GM18907 (cell line): ENCODE measurements around the gene SPO11.

Experiments
- ATAC-seq: cut with Tn5 transposase; IDR thresholded peaks from one replicate; pipeline ENCODE4 v1.9.1; 2021; ENCODE audit warnings: mild to moderate bottlenecking, moderate library complexity; ENCODE audit not compliant: unreplicated experiment

SPO11 gene

DNA sequence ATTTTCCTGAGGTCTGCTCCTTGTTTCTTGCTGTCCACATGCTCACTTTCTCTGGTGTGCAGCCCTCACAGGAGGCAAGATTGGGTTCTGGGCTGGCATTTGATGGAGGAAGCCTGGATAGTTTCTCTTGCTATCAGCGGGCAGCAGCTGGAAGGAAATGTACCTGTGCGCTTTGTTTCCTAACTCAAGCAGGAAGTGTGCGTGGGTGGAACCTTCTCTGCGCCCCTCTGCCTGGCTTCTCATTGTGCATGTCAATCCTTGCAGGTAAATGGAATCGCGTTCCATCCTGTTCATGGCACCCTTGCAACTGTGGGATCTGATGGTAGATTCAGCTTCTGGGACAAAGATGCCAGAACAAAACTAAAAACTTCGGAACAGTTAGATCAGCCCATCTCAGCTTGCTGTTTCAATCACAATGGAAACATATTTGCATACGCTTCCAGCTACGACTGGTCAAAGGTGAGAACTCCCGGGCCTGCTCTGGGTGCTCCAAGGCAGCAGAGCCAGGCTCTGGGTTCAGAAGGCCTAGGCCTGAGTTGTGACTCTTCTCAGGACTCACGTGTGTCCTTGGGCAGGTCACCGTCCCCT lies 44.8 kb downstream of the SPO11 start:
- no peak for ATAC-seq

DNA sequence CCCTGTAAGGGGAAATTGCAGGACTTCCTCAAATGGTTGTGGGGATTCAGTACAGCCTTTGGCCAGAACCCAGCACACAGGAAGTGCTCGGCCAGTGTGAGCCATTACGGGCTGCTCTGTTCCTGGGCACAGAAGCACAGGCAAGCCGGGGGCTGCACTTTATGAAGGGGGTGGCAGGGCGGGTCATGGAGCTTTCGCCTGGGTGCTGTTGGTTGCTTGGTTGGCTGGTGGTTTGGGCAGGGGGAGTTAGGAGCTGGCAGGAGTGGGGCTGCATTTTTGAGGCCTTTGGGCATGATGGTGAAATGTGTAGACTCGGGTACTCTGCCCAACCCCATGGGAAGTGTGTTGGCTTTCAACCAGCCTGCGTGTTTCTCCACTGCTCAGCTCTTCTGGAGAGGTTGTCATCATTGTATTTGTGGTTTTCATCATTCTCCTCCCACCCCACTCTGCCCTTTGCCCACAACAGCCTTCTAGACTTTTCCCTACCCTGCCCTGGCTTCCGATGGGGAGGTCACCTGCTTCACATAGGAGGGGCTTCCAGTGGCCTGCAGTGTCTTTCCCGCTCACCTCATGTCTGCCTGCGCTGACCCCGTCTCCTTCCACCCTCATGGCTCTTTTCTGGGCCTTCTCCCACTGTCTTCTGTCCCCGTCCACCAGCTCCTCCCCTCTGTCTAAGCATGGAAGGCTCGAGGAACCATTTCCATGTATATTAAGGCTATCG lies 45.5 kb downstream of the SPO11 start:
- no peak for ATAC-seq

DNA sequence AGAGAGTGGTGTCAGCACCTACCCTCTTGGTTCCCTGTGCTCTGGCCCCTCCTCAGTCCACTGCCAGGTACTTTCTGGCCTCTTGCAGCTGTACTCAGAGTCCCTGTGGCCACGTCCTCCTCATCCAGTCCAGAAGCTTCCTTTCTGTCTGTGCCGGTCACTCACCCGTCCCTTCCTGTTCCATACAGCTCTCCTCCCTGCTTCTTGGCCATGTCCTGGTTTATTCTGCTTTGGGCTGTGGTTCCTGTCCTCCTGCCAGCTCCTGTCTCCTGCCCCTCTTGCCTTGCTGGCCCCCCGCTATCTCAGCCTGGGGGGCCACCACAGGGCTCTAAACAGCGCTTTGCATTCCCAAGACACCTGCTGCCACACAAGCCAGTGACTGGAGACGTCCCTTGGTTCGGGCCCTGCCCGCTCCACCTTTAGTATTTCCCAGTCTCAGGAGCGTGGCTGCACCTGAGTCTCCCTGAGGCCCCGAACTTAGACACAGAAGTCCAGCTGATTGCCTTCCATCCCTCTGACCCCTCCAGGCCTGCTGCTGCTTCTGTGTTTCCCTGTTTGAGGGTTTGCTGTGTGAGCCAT lies 46.1 kb downstream of the SPO11 start:
- ATAC-seq: no peak

DNA sequence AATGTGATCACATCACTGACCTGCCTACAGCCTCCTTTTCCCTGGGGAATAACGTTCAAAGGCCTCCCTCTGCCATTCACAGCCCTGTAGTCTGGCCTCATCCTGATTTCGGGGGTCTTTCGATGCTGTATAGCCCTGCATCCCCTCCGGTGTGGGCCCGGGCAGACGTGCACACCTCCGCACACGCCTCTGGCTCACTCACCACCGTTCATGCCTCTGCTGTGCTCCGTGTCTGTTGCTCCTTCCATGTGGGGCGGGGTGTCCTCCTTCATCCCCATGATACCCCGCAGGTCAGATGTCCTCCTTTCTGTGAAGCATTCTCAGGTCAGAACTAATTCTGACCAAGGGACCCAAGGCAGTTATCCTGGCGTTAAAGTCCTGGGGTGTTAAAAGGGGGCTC lies 47.7 kb downstream of the SPO11 start:
- no peak for ATAC-seq

DNA sequence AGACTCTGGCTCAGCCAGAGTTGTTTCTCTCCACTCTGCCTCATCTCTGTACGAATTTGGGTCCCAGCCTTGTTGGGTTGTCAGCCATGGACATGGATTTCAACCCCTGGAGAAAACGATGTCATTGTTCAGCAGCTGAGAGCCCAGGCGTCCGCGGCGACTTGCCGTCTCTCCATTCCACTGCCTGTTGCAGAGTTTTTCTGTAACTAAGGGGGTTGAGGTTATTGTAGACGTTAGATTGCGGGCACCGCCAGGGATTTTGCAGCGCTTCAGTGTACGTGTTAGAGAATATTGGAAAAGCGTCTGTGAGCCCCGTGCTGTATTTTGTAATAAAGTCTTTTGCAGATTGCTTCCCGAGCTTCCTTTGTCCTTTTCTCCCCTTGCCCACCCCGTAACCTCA lies 48.5 kb downstream of the SPO11 start:
- no peak for ATAC-seq

DNA sequence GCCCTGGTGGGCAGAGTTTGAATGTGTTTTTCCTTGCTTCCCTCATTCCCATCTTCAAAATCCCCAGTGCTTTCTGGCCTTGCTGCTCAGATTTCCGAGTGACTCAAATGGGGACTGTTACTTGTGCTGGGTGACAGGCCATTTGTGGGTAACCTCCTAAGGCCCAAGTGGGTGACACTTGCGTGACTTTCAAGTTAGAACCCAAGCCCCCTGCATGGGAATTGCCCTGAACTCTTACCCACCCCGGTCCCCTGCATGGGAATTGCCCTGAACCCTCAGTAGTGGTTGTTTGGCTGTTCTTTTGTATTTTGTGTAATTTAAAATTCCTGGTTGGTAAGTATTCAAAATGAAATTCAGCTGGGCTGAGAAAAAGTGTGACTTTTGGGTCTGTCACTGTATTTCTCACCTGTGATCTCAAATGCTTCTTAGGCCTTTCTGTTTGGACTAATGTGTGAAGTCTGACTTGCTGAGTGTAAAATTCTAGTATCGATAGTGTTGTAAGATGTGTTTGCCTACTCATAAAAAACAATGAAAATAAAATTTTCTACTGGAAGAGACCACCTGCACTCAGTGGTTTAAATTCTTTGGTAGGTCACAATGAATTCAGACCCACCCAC lies 49.2 kb downstream of the SPO11 start:
- ATAC-seq: no peak

DNA sequence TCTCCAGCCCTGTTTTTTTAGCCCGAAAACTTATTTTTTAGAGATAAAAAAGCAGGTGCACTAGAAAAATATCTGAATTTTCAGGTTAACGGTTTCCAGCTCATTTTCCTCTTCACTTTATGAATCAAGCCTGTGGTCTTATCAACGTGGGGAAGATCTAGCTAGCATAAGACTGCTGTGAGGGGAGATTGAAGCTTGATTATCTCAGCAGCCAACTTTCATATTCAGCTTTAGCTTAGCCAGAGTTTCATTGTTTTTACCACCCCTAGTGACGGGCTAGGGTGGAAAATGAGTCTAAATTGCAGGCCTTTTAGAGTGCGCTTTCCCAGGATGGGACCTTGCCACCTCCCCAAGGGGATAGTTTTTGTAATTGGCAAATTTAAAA lies 49.7 kb downstream of the SPO11 start:
- ATAC-seq: no peak

DNA sequence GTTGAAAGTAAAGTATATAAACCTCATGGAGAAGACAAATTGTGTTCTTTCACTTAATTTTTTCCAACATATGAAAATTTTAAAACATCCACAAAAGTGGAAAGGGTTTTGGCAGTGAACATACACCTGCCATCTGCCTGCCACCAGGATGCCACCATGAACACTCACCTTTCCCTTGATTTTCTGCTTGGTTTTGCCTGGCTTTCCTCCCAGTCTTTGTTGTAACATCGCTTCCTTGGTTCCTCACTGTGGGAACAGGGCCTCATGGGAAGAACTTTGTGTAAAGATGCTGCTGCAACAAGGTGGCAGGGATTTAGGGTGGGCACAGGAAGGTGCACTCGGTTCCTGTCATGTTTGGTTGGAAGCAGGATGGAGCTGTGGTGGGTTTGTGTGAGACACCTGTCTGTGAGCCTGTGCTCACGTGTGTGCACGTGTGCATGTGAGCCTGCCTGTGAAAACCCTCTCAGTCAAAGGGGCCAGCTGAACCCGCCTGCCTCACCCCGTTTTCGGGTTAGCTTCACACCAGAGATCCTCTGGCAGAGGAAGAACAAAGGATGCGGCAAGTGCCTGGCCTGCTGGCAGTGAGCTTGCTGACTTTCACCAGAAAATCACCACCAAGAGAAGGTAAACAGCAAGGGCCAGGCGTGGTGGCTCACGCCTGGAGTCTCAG lies 50.6 kb downstream of the SPO11 start:
- ATAC-seq: no peak

DNA sequence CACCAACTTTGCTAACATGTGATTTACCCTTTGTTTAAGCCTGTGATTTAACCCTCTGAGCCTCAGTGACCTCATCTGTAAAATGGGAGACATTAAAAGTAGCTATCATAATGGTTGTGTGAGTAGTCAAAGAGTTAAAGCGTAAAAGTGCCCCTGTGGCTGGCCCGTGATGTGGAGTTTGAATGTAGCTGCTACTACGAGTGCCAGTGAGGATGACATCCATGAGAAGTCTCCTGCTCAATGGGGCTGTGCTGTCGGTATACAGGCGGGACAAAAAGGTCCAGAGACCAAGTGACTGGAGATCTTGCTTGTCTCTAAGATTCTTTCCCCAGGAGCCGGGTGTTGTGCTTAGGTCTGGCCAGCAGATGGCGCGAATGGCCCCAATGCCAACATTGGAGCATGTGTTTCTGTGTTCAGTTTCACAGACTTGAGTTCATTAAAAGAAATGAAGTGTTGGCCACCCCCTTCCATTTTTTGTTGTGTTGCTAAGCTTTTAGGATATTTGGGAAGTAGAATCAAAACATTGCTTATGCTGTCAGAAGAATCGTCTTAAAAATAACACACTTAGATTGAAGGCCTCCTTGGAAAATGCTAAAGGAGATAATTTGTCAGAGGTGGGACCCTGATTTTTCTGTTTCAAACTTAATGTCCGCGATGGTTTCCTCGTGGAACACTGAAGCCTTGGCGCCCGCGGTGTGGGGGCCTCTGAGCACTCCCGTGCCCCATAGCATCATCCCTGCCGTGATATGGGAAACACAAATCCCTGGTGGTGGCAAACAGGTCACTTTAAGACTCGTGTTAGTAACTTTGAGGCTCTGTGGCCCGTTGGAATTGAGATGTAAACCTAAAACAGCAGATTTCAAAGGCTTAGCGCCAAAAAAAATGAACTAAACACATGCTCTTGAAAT lies 52.2 kb downstream of the SPO11 start:
- no peak for ATAC-seq

DNA sequence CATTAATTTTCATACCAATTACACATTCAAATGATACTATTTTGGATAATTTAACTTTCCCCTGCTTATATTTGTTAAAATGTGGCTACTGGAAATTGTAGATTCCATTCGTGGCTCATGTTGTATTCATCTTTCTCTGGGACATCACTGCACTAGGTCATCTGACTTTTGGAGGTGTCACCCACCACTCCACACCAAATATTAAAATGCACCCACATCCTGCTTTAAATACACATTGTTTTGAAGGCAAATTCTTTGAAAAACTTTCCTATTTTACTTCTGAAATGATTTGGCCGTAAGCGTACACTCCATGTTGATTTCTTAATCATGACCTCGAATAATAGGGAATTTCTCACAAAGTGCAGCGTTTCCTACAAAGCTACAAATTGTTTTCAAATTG lies 52.9 kb downstream of the SPO11 start:
- no peak for ATAC-seq

DNA sequence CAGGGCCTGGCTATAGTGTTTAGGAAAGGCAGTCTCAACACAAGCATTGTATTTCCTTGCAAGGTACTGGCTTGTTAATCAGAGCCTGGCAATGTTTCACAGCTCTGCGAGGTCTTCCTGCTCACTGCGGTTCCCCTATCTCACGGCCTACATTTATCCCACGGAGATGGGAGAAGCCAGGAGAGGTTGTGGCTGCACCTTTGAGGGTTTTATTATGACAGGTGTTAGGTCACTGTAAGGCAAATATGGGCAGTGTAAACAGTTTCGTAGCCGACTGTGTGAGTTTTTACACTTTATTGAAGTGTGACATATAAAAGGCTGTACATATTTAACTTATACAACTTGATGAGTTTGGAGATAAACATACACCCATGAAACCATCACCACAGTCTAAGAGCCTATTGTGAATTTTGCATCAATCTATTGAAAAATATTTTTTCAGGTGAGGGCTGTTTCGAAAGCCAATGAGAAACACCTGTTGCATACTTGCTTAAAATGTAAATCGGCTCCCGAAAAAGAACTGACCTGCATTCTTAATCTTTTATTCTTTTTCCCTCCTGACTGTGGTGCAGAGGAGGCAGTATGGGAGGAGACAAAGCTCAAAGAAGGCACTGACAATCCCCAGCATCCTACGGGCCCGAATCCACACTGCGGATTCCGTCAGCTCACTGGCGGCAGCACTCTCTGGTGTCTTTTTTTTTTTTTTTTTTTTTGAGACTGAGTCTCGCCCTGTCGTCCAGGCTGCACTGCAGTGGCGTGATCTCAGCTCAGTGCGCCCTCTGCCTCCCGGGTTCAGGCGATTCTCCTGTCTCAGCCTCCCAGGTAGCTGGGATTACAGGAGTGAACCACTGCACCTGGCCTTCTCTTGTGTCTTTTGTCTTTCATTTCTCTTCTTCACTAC lies 54.1 kb downstream of the SPO11 start:
- ATAC-seq: no peak

DNA sequence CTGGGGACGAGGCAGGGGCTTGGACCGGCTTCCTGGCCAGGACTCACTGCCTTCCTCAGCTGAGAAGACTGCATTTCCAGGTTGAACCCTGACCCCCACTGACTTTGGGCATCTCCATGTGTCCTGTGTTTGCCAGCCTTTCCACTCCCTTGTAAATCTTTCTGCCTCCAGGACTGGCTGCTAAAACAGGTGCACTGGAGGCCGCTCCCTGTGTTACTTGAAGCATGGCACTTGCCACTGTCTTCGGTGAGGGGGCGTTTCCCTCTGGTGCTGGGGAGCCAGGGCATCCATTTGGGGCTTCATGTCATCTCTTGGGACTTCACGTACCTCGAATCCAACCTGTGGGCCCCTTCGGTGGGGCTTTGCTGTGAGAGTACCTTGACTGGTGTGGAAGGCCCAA lies 54.9 kb downstream of the SPO11 start:
- ATAC-seq: no peak

DNA sequence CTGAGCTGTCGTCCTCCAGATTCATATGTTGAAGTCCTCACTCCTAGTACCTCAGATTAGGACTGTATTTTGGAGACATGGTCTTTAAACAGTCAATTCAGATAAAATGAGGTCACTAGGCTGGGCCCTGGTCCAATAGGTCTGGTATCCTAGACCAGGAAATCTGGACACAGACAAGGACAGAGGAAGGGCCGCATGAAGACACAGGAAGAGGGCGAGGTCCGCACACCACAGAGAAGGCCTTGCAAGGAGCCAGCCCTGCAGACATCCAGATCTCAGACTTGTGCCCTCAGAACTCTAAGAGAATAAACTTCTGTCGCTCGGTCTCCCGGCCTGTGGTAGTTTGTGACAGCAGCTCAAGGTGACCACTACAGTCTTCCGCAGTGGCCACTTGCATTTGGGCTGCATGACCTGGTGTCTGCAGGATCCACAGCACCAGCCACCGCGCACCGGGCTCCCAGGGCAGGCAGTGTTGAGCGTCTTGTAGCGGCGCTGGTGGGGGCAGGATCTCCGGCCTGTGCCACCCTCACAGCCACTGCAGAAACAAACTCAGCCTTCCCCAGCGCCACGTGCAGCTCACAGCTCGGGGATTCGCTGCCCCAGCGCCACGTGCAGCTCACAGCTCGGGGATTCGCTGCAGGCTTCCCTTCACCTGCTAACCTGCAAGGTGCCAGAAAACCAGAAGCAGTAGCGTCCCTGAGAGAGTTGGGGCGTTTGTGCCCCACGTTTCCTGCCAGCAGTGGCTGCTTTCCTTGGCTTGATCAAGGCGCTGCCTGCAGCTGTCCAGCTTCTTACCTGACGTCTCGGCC lies 55.6 kb downstream of the SPO11 start:
- ATAC-seq: no peak

DNA sequence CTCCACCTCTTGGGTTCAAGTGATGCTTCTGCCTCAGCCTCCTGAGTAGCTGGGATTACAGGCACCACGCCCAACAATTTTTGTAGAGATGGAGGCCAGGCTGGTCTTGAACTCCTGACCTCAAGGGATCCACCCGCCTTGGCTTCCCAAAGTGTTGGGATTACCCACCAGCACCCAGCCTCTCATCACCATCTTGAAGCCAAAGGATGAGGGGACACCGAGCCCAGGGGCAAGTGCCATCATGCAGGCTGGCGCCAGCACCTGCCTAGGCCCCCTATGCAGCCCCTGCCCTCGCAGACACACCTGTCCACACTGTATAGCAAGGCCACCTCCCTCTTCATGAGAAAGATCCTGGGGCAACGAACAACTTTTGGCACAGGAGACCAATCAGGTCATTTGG lies 56.3 kb downstream of the SPO11 start:
- ATAC-seq: no peak

DNA sequence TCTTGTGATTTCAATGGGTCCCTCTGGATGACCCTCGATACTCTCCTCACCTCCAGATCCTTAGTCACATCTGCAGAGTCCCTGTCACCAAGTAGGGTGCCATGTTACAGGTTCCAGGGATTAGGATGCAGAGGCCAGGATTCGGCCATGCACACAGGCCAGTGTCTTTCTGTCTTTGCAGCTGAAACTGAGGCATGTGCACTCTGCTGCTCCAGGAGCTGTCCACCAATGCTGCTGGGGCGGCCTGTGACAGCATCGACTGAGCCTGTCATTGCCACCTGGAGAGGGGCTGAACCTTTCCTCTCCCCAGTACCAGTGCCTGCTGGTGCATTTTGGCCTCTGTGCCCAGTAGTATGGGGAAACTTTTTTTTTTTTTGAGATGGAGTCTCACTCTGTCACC lies 57.2 kb downstream of the SPO11 start:
- no peak for ATAC-seq

DNA sequence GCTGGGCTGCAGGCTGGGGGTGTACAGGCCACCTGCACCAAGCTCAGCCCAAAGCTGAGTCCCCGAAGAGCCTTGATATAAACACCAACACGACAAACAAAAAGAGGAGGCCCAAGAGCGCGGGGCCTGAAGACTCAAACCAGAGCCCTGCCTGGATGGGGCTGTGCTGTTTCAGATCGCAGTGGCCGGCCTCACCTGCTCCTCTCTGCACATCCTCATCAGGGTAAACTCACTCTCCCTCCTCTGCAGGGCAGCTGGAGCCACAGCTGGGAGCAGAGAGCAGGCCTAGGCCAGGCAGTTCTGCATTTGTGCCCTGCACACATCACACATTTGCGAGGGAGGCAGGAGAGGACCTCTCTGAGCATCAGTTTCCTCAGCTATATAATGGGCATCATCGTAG lies 57.9 kb downstream of the SPO11 start:
- ATAC-seq: no peak

DNA sequence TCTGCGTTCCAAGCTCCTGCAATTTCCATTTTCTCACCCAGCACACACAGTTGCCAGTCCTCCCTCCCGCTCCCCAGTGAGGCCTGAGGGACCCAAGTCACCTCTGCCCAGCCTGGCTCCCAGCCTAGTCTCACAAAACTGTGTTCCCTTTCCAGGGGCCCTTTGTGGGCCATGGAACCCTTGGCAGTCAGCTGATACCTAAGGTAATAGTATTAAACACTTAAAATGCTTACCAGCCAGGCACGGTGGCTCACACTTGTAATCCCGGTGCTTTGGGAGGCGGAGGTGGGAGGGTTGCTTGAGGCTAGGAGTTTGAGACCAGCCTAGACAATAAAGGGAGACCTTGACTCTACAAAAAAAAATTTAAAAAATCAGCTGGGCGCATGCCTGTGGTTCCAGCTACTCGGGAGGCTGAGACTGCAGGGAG lies 58.4 kb downstream of the SPO11 start:
- no peak for ATAC-seq

DNA sequence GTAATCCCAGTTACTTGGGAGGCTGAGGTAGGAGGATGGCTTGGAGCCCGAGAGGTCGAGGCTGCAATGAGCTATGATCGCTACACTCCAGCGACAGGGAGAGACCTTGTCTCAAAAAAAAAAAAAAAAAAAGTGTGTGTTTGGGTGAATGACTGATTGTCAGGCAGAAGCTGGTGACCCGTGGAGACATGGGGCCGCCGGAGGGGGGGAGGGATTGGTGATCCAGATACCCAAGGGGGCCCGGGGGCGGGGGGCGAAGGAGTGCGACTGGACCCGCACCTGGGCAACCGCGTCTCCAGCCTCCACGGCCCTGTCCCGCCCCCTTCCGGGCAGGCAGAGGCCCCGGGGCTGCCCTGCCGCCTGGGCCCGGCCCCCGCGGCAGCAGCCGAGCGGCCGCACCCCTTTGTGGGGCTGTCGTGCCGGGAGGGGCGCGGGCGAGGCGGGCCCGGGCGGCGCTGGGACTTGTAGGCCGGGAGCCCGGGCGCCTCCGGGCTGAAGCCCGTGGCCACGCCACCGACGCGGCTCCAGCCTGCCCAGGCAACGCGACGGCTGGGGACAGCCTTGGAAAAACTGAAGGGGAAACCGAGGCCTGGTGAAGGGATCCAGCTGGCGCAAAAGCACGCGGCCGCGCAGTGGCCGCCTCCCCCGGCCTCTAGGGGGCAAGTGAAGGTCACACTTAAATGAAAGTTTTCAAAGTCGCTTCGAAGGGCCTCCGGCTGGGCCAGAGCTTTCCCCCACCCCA lies 59.5 kb downstream of the SPO11 start:
- ATAC-seq: peak; percentile 19
